ENCODE data around the gene ADCY1.

Gene ADCY1

GRCh38 chr7:45708046-45708950, 134.1 kb downstream of the ADCY1 start:
- Histone ChIP-seq H3K4me3 (ENCODE audit: low read depth in 1 of 2, low read length in 2 of 2) (no peak overlapping the region), H3K27ac (ENCODE audit: low read depth, low read length) (no peak overlapping the region), H3K9me3 (ENCODE audit: low read length) (no peaks in the 10 kb centered on the region), H3K9ac (ENCODE audit: low read length) (no peak overlapping the region), H3K4me1 (ENCODE audit: insufficient read depth, low read length) (no peaks in the 10 kb centered on the region), H3K36me3 (ENCODE audit: insufficient read depth, low read length) (no peaks in the 10 kb centered on the region), H3K27me3 (ENCODE audit: control insufficient read depth in 1 of 2, insufficient read depth in 2 of 2, low read length in 2 of 2) (no peaks in the 10 kb centered on the region)

DNA sequence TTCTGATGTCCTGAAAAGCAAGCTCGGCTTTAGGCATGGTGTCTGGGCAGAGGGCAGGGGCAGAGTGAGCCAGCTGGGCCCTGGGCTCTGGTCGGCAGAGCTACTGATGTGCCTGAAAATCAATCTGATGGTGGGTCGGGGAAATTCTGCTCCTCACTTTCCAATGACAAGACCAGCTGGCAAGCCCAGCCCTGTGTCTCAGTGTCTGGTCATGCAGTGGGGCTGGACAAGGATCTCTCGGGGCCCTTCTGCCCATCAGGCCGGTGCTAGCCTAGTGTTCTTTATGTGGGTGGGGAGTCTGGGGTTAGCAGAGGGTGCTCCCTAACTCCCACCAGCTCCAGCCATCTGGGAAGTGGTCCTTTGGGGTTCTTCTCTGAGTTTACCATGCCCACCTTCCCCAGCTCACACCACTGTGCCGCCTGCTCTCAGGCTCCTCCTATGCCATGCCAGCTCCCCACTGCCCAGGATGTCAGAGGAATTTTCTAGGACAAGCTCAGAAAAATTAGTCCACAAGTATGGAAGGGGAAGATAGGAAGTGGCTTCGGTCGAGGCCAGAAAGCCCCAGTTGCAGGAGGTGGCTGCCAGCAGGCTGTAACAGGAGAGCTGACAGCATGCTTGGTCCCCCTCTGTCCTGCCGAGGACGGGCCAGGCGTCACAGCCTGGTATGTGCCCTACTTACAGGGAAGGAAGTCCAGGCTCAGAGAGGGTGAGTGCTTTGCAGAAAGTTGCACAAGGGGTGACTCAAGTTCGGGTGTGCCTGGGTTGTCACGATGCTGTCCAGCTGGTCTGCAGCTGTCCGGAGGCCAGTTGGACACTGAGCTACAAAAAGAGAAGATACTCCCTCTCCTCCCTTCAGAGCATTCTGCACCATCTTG, 135.2 kb downstream of the ADCY1 start:
- Histone ChIP-seq H3K4me3 (ENCODE audit: low read depth in 1 of 2, low read length in 2 of 2) (no peak overlapping the region), H3K9me3 (ENCODE audit: low read length) (no peaks in the 10 kb centered on the region), H3K27me3 (ENCODE audit: control insufficient read depth in 1 of 2, insufficient read depth in 2 of 2, low read length in 2 of 2) (no peaks in the 10 kb centered on the region), H3K27ac (ENCODE audit: low read depth, low read length) (no peak overlapping the region), H3K36me3 (ENCODE audit: insufficient read depth, low read length) (no peaks in the 10 kb centered on the region), H3K9ac (ENCODE audit: low read length) (no peak overlapping the region), H3K4me1 (ENCODE audit: insufficient read depth, low read length) (no peaks in the 10 kb centered on the region)

DNA sequence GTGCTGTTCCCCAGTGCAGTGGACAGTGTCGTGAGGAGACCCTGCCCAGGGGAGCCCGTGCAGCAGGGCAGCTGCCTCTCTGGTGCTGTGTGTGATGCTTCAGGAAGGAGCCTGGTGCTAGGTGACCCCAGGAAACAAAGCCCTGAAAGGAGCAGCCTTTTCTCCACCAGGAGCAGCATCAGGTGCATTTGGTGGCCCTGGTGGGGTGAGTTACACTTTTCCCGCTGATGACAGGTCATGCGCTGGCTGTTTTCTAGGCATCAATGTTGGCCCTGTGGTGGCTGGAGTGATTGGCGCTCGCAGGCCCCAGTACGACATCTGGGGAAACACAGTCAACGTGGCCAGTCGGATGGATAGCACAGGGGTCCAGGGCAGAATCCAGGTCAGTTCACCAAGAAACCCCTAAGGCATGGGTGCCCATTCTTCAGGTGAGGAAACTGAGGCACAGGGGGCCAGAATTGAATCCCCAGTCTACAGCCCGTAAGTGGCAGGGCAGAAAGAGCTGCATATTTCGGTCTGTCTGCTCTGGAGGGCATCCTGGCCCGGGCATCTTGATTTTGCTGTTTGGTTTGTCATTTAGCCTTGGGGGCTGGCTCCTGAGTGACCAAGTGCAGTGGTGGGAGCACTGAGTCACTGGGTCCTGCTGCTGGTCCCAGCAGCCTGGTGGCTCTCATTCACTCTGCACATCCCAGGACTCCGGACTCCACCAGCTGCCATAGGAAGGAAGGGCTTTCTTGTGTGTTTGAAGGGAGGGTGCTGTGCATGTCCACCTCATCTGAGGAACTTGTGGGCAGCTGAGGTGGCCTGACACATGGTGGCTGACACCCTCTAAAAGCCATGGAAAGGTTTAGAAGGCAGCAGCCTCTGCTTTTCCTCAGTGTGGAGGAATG, 136.3 kb downstream of the ADCY1 start:
- Histone ChIP-seq H3K36me3 (ENCODE audit: insufficient read depth, low read length) (no peaks in the 10 kb centered on the region), H3K4me1 (ENCODE audit: insufficient read depth, low read length) (no peaks in the 10 kb centered on the region), H3K27me3 (ENCODE audit: control insufficient read depth in 1 of 2, insufficient read depth in 2 of 2, low read length in 2 of 2) (no peaks in the 10 kb centered on the region), H3K27ac (ENCODE audit: low read depth, low read length) (no peak overlapping the region), H3K4me3 (ENCODE audit: low read depth in 1 of 2, low read length in 2 of 2) (no peak overlapping the region), H3K9me3 (ENCODE audit: low read length) (no peaks in the 10 kb centered on the region), H3K9ac (ENCODE audit: low read length) (no peak overlapping the region)

- Histone ChIP-seq H3K36me3 (ENCODE audit: insufficient read depth, low read length) (no peaks in the 10 kb centered on the region), H3K27ac (ENCODE audit: low read depth, low read length) (no peak overlapping the region), H3K4me3 (ENCODE audit: low read depth in 1 of 2, low read length in 2 of 2) (no peak overlapping the region), H3K27me3 (ENCODE audit: control insufficient read depth in 1 of 2, insufficient read depth in 2 of 2, low read length in 2 of 2) (no peaks in the 10 kb centered on the region), H3K4me1 (ENCODE audit: insufficient read depth, low read length) (no peaks in the 10 kb centered on the region), H3K9me3 (ENCODE audit: low read length) (no peaks in the 10 kb centered on the region), H3K9ac (ENCODE audit: low read length) (no peak overlapping the region)
Observed at GRCh38 chr7:45711161-45711490, 137.0 kb downstream of the ADCY1 start.

DNA sequence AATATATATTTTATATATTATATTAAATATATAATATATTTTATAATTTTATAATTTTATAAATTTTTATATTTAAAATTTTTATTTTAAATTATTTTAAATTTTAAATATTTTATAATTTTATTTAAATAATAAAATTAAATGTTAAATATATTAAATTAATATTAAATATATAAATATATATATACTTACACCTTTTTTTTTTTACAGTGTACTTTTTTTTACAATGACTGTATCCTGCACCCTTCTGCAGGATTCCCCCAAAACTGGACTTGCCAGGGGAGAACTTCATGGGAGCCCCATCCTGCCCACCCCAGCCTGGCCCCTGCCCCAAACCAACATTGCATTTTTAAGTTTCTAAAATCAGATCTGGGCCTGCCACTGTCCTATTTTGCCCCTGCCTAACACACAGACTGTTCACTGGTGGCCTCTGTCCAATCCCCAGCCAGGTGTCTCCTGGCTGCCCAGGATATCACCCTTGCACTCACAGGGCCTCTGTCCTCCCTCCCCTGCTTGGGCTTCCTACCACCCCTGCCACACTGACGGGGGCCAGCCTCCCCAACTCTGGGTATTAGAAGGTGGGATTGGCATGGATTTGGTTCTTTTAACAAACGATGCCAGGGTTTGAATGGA, 138.0 kb downstream of the ADCY1 start:
- no peak overlapping the region for H3K27ac ChIP-seq (ENCODE audit: low read depth, low read length)
- no peak overlapping the region for H3K9ac ChIP-seq (ENCODE audit: low read length)
- H3K36me3 ChIP-seq (ENCODE audit: insufficient read depth, low read length), result no peaks in the 10 kb centered on the region

DNA sequence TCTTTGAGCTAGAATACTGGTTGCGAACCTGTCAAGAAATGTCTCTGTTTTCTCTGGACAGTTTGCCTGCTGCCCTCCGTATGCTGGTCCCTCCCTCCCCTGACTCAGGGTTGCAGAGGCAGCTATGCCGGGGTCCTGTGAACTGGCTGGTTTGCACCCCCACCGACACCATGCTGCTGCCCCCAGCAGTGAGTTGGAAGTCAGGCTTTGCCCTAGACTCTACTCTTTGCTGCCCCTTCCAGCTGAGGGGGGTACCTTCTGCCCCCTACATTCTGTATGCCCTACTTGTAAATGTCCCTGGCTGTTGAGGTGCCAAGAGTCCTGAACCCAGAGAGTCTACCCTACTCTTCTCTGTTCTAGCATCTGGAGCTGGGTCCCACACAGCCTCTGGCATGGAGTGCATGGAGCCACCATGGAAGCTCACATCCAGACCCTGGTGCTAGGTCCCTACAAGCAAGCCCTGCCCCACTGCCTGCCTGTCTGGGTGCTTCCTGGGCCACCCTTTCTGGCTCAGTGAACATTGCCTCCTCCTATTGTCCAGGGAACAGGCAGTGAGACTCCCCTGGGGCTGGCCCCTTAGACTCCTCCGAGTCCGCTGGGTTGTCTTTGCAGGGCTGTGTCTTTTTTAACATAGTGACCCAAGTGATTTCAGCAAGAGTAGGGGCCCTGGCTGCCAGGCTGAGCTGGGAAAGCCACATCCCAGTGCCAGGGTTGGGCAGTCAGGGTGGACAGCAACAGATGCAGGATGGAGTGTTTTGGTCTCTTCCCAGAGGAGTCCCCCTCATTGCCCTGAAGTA, 138.9 kb downstream of the ADCY1 start:
- Histone ChIP-seq H3K4me3 (ENCODE audit: low read depth in 1 of 2, low read length in 2 of 2) (no peak overlapping the region), H3K27me3 (ENCODE audit: control insufficient read depth in 1 of 2, insufficient read depth in 2 of 2, low read length in 2 of 2) (no peaks in the 10 kb centered on the region), H3K4me1 (ENCODE audit: insufficient read depth, low read length) (no peaks in the 10 kb centered on the region), H3K27ac (ENCODE audit: low read depth, low read length) (no peak overlapping the region), H3K36me3 (ENCODE audit: insufficient read depth, low read length) (no peaks in the 10 kb centered on the region), H3K9ac (ENCODE audit: low read length) (no peak overlapping the region), H3K9me3 (ENCODE audit: low read length) (no peaks in the 10 kb centered on the region)

More for the DNA sequence above, 138.0 kb downstream of the ADCY1 start:
- Histone ChIP-seq H3K4me3 (ENCODE audit: low read depth in 1 of 2, low read length in 2 of 2) (no peak overlapping the region), H3K4me1 (ENCODE audit: insufficient read depth, low read length) (no peaks in the 10 kb centered on the region), H3K9me3 (ENCODE audit: low read length) (no peaks in the 10 kb centered on the region), H3K27me3 (ENCODE audit: control insufficient read depth in 1 of 2, insufficient read depth in 2 of 2, low read length in 2 of 2) (no peaks in the 10 kb centered on the region)

DNA sequence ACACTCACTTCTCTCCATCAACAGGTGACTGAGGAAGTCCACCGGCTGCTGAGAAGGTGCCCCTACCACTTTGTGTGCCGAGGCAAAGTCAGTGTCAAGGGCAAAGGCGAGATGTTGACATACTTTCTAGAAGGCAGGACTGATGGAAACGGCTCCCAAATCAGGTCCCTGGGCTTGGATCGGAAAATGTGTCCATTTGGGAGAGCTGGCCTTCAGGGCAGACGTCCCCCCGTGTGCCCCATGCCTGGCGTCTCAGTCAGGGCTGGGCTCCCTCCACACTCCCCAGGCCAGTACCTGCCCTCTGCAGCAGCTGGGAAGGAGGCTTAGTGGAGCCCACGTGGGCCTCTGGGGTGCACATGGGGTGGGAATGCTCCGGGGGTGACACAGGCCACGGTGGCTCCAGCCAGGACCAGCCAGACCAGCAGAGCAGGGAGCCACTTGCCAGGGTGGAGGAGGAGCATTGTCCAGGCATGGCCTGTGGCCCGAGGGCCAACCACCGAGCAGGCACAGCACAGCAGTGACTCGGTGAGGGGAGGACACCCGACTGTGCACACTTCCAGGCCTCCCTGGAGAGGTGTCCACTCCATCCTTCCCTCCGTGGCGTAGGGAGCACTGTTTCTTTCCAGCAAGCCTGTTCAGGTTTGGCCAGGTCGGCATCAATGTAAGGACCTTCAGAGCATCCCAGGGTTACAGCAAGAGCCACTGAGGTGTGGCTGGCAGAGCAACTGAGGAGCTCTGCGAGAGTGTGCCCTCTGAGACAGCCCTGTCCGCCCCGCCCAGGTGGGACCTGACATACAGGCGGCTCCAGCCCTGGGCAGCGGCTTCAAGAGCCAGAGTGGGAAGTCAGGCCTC, 139.7 kb downstream of the ADCY1 start:
- H3K9ac ChIP-seq (ENCODE audit: low read length), result no peak overlapping the region
- no peaks in the 10 kb centered on the region for H3K9me3 ChIP-seq (ENCODE audit: low read length)
- no peak overlapping the region for H3K27ac ChIP-seq (ENCODE audit: low read depth, low read length)
- H3K4me1 ChIP-seq (ENCODE audit: insufficient read depth, low read length), result no peaks in the 10 kb centered on the region
- H3K27me3 ChIP-seq (ENCODE audit: control insufficient read depth in 1 of 2, insufficient read depth in 2 of 2, low read length in 2 of 2), result no peaks in the 10 kb centered on the region
- no peaks in the 10 kb centered on the region for H3K36me3 ChIP-seq (ENCODE audit: insufficient read depth, low read length)
- H3K4me3 ChIP-seq (ENCODE audit: low read depth in 1 of 2, low read length in 2 of 2), result no peak overlapping the region

- H3K9ac ChIP-seq (ENCODE audit: low read length), result no peak overlapping the region
- no peaks in the 10 kb centered on the region for H3K9me3 ChIP-seq (ENCODE audit: low read length)
- H3K4me3 ChIP-seq (ENCODE audit: low read depth in 1 of 2, low read length in 2 of 2), result no peak overlapping the region
- no peaks in the 10 kb centered on the region for H3K36me3 ChIP-seq (ENCODE audit: insufficient read depth, low read length)
- H3K4me1 ChIP-seq (ENCODE audit: insufficient read depth, low read length), result no peaks in the 10 kb centered on the region
- H3K27ac ChIP-seq (ENCODE audit: low read depth, low read length), result no peak overlapping the region
- no peaks in the 10 kb centered on the region for H3K27me3 ChIP-seq (ENCODE audit: control insufficient read depth in 1 of 2, insufficient read depth in 2 of 2, low read length in 2 of 2)
Observed at GRCh38 chr7:45714521-45714820, 140.3 kb downstream of the ADCY1 start.

DNA sequence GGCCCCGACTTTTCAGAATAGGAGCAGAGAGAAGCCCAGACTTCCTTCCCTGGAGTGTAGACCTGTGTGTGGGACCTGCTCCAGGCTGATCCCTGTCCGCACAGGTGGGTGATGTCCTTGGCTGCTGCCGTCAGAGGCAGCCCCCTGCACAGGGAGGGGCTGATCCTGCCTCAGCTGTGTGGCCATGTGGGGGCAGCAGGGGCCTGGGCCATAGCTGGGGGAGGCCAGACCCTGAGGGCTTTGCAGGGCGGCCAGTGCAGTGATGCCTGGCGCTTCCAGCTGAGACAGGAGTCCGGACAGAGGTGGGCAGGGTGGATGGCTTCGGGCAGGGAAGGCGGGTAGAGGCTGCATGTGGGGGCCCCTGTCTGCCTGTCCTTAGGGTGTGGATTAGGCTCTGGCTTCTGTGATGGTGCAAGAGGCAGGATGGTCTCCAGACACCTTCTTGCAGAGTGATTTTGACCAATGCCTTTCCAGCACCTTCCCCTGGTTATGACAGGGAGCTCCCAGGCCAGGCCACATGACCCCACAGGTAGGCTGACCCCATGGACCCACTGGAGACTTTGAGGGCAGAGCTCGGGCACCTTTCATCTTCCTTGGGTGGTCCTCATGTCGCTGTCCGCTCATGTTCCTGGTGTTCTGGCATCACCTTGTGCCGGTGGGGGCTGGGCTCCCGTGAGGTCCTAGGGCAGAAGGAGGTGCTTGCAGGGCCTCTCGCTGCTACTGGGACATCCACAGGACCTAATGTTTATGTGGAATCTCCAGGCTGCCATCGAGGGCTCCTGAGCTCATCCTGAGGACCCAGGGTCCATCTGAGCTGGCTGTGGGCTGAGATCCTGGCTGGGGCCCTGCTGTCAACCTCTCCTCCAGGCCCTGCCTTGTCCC, 141.5 kb downstream of the ADCY1 start:
- H3K4me1 ChIP-seq (ENCODE audit: insufficient read depth, low read length), result no peaks in the 10 kb centered on the region
- no peak overlapping the region for H3K9ac ChIP-seq (ENCODE audit: low read length)
- no peaks in the 10 kb centered on the region for H3K27me3 ChIP-seq (ENCODE audit: control insufficient read depth in 1 of 2, insufficient read depth in 2 of 2, low read length in 2 of 2)
- no peak overlapping the region for H3K4me3 ChIP-seq (ENCODE audit: low read depth in 1 of 2, low read length in 2 of 2)
- no peaks in the 10 kb centered on the region for H3K36me3 ChIP-seq (ENCODE audit: insufficient read depth, low read length)
- H3K9me3 ChIP-seq (ENCODE audit: low read length), result no peaks in the 10 kb centered on the region
- no peak overlapping the region for H3K27ac ChIP-seq (ENCODE audit: low read depth, low read length)
